Retinal pigment epithelial cell (primary cell): ENCODE data around the gene F2R.

Experiments
- DNase-seq: peaks from one replicate; pipeline ENCODE4 v3.0.0-alpha.2; 2010; ENCODE audit warnings: low read depth
- H3K4me3 ChIP-seq: 2 replicates; pipeline ENCODE4 v1.5.1; 2011; ENCODE audit warnings: mild to moderate bottlenecking, low read length, control low read depth, moderate library complexity
- CTCF ChIP-seq: conservative IDR thresholded peaks from 2 replicates; pipeline ENCODE4 v1.5.1; 2011; ENCODE audit warnings: low read depth, low read length, control low read depth, inconsistent platforms

The F2R gene

DNA sequence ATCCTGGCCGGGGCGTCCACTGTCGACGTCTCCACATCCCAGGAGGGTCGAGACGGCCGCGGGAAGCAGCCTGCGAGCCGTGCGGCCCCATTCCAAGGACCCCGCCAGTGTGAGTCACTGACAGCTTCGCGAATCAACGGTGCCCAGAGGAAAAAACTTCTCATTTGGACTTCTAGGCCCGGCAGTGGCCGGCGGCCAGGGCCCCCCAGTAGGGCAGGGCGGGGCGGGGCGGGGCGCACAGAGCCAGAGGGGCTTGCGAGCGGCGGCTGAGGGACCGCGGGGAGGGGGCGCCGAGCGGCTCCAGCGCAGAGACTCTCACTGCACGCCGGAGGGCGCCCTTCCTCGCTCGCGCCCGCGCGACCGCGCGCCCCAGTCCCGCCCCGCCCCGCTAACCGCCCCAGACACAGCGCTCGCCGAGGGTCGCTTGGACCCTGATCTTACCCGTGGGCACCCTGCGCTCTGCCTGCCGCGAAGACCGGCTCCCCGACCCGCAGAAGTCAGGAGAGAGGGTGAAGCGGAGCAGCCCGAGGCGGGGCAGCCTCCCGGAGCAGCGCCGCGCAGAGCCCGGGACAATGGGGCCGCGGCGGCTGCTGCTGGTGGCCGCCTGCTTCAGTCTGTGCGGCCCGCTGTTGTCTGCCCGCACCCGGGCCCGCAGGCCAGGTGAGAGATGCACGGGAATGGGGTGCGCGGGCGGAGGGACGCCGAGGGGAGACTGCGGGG, at the start of gene F2R:
Gene F2R (plus strand): TSS at position 391 of the 720 bp plus-strand sequence. CDS start 182 bp downstream, at position 573.
- H3K4me3 ChIP-seq, result peak within 1 kb of the TSS; percentile 70
- peak; percentile 49 for TF ChIP-seq CTCF
- no peak for DNase-seq

- no peak for DNase-seq
- no peak overlapping the region for H3K4me3 ChIP-seq
Measured at GRCh38 chr5:76667495-76667894, 48.4 kb upstream of the F2R start.

DNA sequence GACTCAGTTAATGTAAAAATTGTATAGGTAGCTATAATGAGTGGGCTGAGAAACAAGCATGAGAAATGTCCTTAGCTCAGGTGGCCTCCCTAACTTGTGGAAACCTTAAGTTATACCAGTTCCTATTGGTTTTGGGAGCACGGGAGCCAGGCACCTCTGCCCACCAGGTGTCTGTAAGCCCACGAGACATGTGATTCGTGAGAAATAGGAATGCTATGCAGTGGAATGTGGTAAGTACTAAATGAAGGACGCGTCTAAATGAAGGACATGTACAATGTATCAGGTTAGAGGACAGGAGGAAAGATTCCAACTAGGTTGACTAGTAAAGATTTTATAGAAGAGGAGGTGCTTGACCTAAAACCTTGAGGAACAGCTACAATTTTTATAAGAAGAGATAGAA, 46.7 kb upstream of the F2R start:
- TF ChIP-seq CTCF, result no peak
- DNase-seq, result no peak
- no peak overlapping the region for H3K4me3 ChIP-seq

More at GRCh38 chr5:76667495-76667894, 48.4 kb upstream of the F2R start:
- no peak for TF ChIP-seq CTCF

- DNase-seq, result no peak
- no peak overlapping the region for H3K4me3 ChIP-seq
- TF ChIP-seq CTCF, result no peak
Measured at GRCh38 chr5:76670508-76670907, 45.4 kb upstream of the F2R start.

DNA sequence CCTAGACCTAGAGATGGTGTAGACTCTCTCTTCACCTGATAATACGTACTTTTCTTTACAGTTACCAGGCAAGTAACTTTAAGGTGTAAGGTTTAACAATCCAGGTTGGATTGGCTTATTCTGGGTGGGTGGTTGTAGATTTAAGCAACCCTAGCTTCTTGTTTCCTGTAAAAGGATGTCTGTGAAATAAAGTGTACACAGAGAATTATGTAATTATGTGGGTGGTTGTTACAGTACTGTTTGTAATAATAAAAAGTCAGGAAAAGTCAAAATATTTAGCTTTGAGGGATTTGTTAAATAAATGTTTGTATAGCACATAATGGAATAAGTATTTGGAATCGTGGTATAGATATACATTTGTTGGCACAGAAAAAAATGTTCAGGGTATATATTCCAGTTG, 43.7 kb upstream of the F2R start:
- TF ChIP-seq CTCF, result no peak
- H3K4me3 ChIP-seq, result no peak overlapping the region
- DNase-seq, result no peak

DNA sequence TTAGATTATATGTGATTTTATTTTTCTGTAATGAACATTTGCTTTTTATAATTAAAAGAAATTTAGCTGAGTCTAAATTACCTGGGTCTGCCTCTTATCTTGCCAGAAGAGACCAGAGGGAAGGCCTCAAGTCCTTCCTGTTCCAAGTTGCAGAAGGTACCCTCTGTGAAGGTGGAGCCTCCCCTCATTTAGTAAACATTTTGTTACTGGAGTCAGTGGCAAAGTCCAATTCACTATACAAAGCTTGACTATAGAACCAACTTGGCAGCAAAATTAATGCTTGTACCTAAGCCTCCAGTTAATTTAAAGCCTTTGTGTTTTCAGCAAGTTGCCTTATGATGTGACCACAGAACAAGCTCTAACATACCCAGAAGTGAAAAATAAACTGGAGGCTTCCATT, 42.8 kb upstream of the F2R start:
- no peak for DNase-seq
- H3K4me3 ChIP-seq, result no peak overlapping the region
- no peak for TF ChIP-seq CTCF

DNA sequence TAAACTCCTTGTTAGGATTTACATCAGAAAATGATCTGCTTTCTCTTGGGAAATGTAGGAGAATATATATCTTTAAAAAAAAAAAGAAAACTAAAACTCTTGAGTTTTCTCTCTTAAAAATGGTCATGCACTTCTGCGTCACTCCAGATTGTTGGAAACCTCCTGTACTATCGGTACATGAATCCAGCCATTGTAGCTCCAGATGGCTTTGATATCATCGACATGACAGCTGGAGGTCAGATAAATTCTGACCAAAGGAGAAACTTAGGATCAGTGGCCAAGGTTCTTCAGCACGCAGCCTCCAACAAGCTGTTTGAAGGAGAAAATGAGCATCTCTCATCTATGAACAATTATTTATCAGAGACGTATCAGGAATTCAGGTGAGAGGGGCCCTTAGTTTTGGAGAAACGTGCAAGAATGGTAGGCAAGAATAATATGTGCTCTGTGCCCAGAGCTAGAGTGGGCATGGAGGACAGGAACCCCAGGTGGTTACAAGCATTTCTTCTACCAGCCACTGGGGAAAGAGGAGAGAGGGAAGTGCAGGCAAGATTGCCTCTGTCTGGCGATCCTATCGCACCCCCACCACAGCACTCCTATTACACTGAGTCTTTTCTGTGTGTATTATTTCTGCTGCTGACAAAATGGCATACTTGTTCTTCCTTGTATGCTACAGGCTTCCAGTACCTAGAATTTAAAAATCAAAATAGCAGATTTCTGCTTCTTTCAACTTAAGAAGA, 41.4 kb upstream of the F2R start:
- no peak for TF ChIP-seq CTCF
- no peak for DNase-seq
- no peak overlapping the region for H3K4me3 ChIP-seq
